ENCODE measurements around the gene ZNF263. TPM values are rescaled to one million over a fixed set of nuclear protein-coding genes. Genes with fewer than 3 reads are reported as not detected.

The ZNF263 gene
- total and polyA plus RNA-seq, 4 donors = 13.4 to 48.4 (median 25.6) TPM

DNA sequence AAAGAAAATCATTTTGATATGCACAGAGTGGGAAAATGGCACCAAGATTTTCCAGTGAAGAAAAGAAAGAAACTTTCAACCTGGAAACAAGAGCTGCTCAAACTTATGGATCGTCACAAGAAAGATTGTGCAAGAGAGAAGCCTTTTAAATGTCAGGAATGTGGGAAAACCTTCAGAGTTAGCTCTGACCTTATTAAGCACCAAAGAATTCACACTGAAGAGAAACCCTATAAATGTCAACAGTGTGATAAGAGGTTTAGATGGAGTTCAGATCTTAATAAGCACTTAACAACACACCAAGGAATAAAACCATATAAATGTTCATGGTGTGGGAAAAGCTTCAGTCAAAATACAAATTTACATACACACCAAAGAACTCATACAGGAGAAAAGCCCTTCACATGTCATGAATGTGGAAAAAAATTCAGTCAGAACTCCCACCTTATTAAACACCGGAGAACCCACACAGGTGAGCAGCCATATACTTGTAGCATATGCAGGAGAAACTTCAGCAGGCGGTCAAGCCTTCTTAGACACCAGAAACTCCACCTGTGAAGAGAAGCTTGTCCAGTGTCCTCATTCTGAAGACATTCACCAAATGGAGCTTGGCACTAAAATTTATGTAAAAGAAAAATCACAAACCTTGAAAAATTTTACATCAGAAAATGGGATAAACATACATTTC lies 34.2 kb downstream of the ZNF263 start:
- peaks cover 16 to 53% (median 47%) of the 10 kb centered on the region in 4 donors for H3K36me3 ChIP-seq (ENCODE audit: control insufficient read depth in 4 of 4, insufficient read depth in 4 of 4, low read length in 4 of 4)
- H3K27ac ChIP-seq (ENCODE audit: low read depth in 1 of 2, low read length in 1 of 2) = no peak overlapping the region
- 96 to 98% methylated on average over 3 of the region's 3 CpGs for WGBS, 2 donors
- H3K9ac ChIP-seq (ENCODE audit: insufficient read depth in 1 of 2, low read length in 2 of 2) = no peak overlapping the region
- DNase-seq (peak in 1 of 3 donors; percentile 13), ATAC-seq (ENCODE audit: insufficient read depth, low FRiP score) (no peak)
- H3K4me3 ChIP-seq = no peak overlapping the region
- no peaks in the 10 kb centered on the region for H3K4me1 ChIP-seq (ENCODE audit: control insufficient read depth in 5 of 5, insufficient read depth in 5 of 5, low read length in 5 of 5)
- H3K9me3 ChIP-seq (ENCODE audit: control insufficient read depth in 4 of 4, insufficient read depth in 3 of 4, low read length in 3 of 4) = peaks cover 34 to 85% (median 48%) of the 10 kb centered on the region in 4 donors
- no peak for TF ChIP-seq CTCF (IDR thresholded peaks at IDR 0.05; ENCODE audit: control extremely low read depth, extremely low read depth)
- no peaks in the 10 kb centered on the region for H3K27me3 ChIP-seq (ENCODE audit: control insufficient read depth in 3 of 3, insufficient read depth in 3 of 3, low read length in 2 of 3)

GRCh38 chr16:3321816-3322215 lies 38.5 kb downstream of the ZNF263 start:
- Histone ChIP-seq H3K9me3 (ENCODE audit: control insufficient read depth in 4 of 4, insufficient read depth in 3 of 4, low read length in 3 of 4) (peaks cover 13 to 50% (median 33%) of the 10 kb centered on the region in 4 donors), H3K9ac (ENCODE audit: insufficient read depth in 1 of 2, low read length in 2 of 2) (no peak overlapping the region), H3K4me3 (no peak overlapping the region), H3K4me1 (ENCODE audit: control insufficient read depth in 5 of 5, insufficient read depth in 5 of 5, low read length in 5 of 5) (no peaks in the 10 kb centered on the region), H3K36me3 (ENCODE audit: control insufficient read depth in 4 of 4, insufficient read depth in 4 of 4, low read length in 4 of 4) (peaks cover 7 to 24% (median 14%) of the 10 kb centered on the region in 4 donors), H3K27me3 (ENCODE audit: control insufficient read depth in 3 of 3, insufficient read depth in 3 of 3, low read length in 2 of 3) (no peaks in the 10 kb centered on the region), H3K27ac (ENCODE audit: low read depth in 1 of 2, low read length in 1 of 2) (no peak overlapping the region)
- no peak for DNase-seq
- 62 to 67% methylated on average over 2 of the region's 2 CpGs for WGBS, 2 donors
- ATAC-seq (ENCODE audit: insufficient read depth, low FRiP score) = no peak
- TF ChIP-seq CTCF (IDR thresholded peaks at IDR 0.05; ENCODE audit: control extremely low read depth, extremely low read depth) = no peak

GRCh38 chr16:3327514-3327913 lies 44.2 kb downstream of the ZNF263 start:
- 74 to 84% methylated on average over 4 of the region's 4 CpGs for WGBS, 2 donors
- ATAC-seq (ENCODE audit: insufficient read depth, low FRiP score) (no peak), DNase-seq (no peak)
- no peak overlapping the region for H3K27ac ChIP-seq (ENCODE audit: low read depth in 1 of 2, low read length in 1 of 2)
- no peaks in the 10 kb centered on the region for H3K27me3 ChIP-seq (ENCODE audit: control insufficient read depth in 3 of 3, insufficient read depth in 3 of 3, low read length in 2 of 3)
- no peaks in the 10 kb centered on the region for H3K4me1 ChIP-seq (ENCODE audit: control insufficient read depth in 5 of 5, insufficient read depth in 5 of 5, low read length in 5 of 5)
- H3K36me3 ChIP-seq (ENCODE audit: control insufficient read depth in 4 of 4, insufficient read depth in 4 of 4, low read length in 4 of 4) = no peaks in the 10 kb centered on the region
- peaks cover 0 to 16% (median 2%) of the 10 kb centered on the region in 4 donors for H3K9me3 ChIP-seq (ENCODE audit: control insufficient read depth in 4 of 4, insufficient read depth in 3 of 4, low read length in 3 of 4)
- no peak for TF ChIP-seq CTCF (IDR thresholded peaks at IDR 0.05; ENCODE audit: control extremely low read depth, extremely low read depth)
- H3K9ac ChIP-seq (ENCODE audit: insufficient read depth in 1 of 2, low read length in 2 of 2) = no peak overlapping the region
- H3K4me3 ChIP-seq = no peak overlapping the region
